MCF 10A (cell line): ENCODE data around the gene PIK3R5. TPM values are rescaled to one million over a fixed set of nuclear protein-coding genes. Genes with fewer than 3 reads are reported as not detected.

Experiments
- BruUV-seq: library from RNA; stranded (reverse); fragments of 400-500 nt; replicated peaks from 2 replicates; lab custom pipeline; 2021; lab: Mats Ljungman, UMichigan
- CTCF ChIA-PET: fragments of 300-600 bp; sonication (Branson Sonifier 250); formaldehyde crosslinking; extraction: SDS; loops from one replicate; lab custom pipeline; 2021; ENCODE audit warnings: antibody characterized with exemption, inconsistent platforms; lab: Yijun Ruan, JAX
- POLR2A ChIA-PET: fragments of 300-600, 350-650 bp; sonication (Branson Sonifier 250); formaldehyde crosslinking; extraction: SDS; loops from one replicate; lab custom pipeline; 2020; ENCODE audit warnings: antibody characterized with exemption, inconsistent platforms; lab: Yijun Ruan, JAX
- DNase-seq: peaks from one replicate; pipeline ENCODE4 v3.0.0-alpha.2; 2018; ENCODE audit not compliant: unreplicated experiment
- H3K27ac Mint-ChIP-seq: one replicate; pipeline ENCODE4 v1.8.0; 2022; ENCODE audit warnings: mild to moderate bottlenecking, low read depth, mixed read lengths; ENCODE audit not compliant: unreplicated experiment
- H3K27me3 Mint-ChIP-seq: one replicate; pipeline ENCODE4 v1.8.0; 2022; ENCODE audit warnings: mixed read lengths; ENCODE audit not compliant: insufficient read depth, unreplicated experiment
- H3K36me3 Mint-ChIP-seq: one replicate; pipeline ENCODE4 v1.8.0; 2022; ENCODE audit warnings: mild to moderate bottlenecking, moderate library complexity, mixed read lengths; ENCODE audit not compliant: insufficient read depth, unreplicated experiment
- H3K4me1 Mint-ChIP-seq: one replicate; pipeline ENCODE4 v1.8.0; 2022; ENCODE audit warnings: mixed read lengths; ENCODE audit not compliant: insufficient read depth, unreplicated experiment
- H3K4me3 Mint-ChIP-seq: one replicate; pipeline ENCODE4 v1.8.0; 2022; ENCODE audit warnings: mild to moderate bottlenecking, moderate library complexity, mixed read lengths; ENCODE audit not compliant: unreplicated experiment
- H3K9me3 Mint-ChIP-seq: one replicate; pipeline ENCODE4 v1.8.0; 2022; ENCODE audit warnings: mixed read lengths; ENCODE audit not compliant: unreplicated experiment
- CTCF ChIP-seq: fragments of 200-600 bp; IDR thresholded peaks from one replicate; pipeline ENCODE4 v1.8.0; 2022; ENCODE audit warnings: antibody characterized with exemption, mild to moderate bottlenecking; ENCODE audit not compliant: unreplicated experiment
- intact Hi-C: fragments of 100-400 bp; cut with micrococcal nuclease; formaldehyde crosslinking; loops from 2 replicates; pipeline ENCODE4 v1.14.1; 2022
- total RNA-seq: library from RNA; stranded (reverse); gene quantifications from 2 replicates; pipeline ENCODE4 v1.2.3, GENCODE V29; 2022

The PIK3R5 gene
- total RNA-seq, 1 experiment from 2014 or later, result not detected

- CTCF ChIA-PET, result no interaction called here
- Mint-ChIP-seq H3K27me3 (peaks cover 12% of the 10 kb centered on the region), H3K4me1 (no peaks in the 10 kb centered on the region), H3K36me3 (peaks cover 6% of the 10 kb centered on the region), H3K9me3 (no peaks in the 10 kb centered on the region), H3K27ac (no peak overlapping the region), H3K4me3 (no peak overlapping the region)
- intact Hi-C loops, result no loop called here
- POLR2A ChIA-PET, result no interaction called here
- TF ChIP-seq CTCF, result no peak
- no TSS peak for BruUV-seq
- no peak for DNase-seq
These were observed 60.2 kb downstream of the PIK3R5 start for GRCh38 chr17:8905331-8905730.

GRCh38 chr17:8904686-8905085 lies 60.8 kb downstream of the PIK3R5 start:
- TF ChIP-seq CTCF, result no peak
- H3K4me1 Mint-ChIP-seq, result no peaks in the 10 kb centered on the region
- DNase-seq, result no peak
- ChIA-PET CTCF (interaction anchor here (0.6 to 1.6 kb wide), 2 partner anchors 10 to 364 kb away, joined by 4 to 9 read pairs; no protein-coding TSS in a partner anchor), POLR2A (no interaction called here)
- peaks cover 12% of the 10 kb centered on the region for H3K27me3 Mint-ChIP-seq
- intact Hi-C loops, result no loop called here
- H3K4me3 Mint-ChIP-seq, result no peak overlapping the region
- H3K9me3 Mint-ChIP-seq, result no peaks in the 10 kb centered on the region
- H3K27ac Mint-ChIP-seq, result no peak overlapping the region
- BruUV-seq, result no TSS peak
- peaks cover 6% of the 10 kb centered on the region for H3K36me3 Mint-ChIP-seq

- CTCF ChIA-PET, result interaction anchor here (1.6 kb wide), 1 partner anchor 9 kb away, joined by 9 read pairs; no protein-coding TSS in a partner anchor
- POLR2A ChIA-PET, result no interaction called here
- DNase-seq, result no peak
- Mint-ChIP-seq H3K4me3 (no peak overlapping the region), H3K27me3 (peaks cover 12% of the 10 kb centered on the region), H3K27ac (no peak overlapping the region), H3K9me3 (no peaks in the 10 kb centered on the region), H3K4me1 (no peaks in the 10 kb centered on the region), H3K36me3 (peaks cover 6% of the 10 kb centered on the region)
- BruUV-seq, result no TSS peak
- TF ChIP-seq CTCF, result no peak
- intact Hi-C loops, result no loop called here
These were observed 61.3 kb downstream of the PIK3R5 start for GRCh38 chr17:8904201-8904600.

- Mint-ChIP-seq H3K4me3 (no peak overlapping the region), H3K36me3 (peaks cover 2% of the 10 kb centered on the region), H3K27me3 (peaks cover 12% of the 10 kb centered on the region), H3K4me1 (no peaks in the 10 kb centered on the region), H3K27ac (no peak overlapping the region), H3K9me3 (no peaks in the 10 kb centered on the region)
- TF ChIP-seq CTCF, result no peak
- ChIA-PET POLR2A (interaction anchor here (0.6 to 1.2 kb wide), 3 partner anchors 21 to 98 kb away, joined by 3 to 4 read pairs (median 3); no protein-coding TSS in a partner anchor), CTCF (interaction anchor here (0.6 to 1.4 kb wide), 5 partner anchors 8 to 510 kb away, joined by 3 to 7 read pairs (median 4); partner anchors contain the start of gene PIK3R6)
- DNase-seq, result no peak
- intact Hi-C loops, result no loop called here
- BruUV-seq, result no TSS peak
These were observed 64.6 kb downstream of the PIK3R5 start for GRCh38 chr17:8900626-8901585.
